K562 (cell line): ENCODE results near the gene CXorf65.

Source experiments
- E2F6 ChIP-seq, 2 experiments: IDR thresholded peaks; 2 replicates each; pipeline ENCODE4 v1.6.1; 2011; ENCODE audit warnings: borderline replicate concordance in 1 of 2, control low read depth in 1 of 2, low read depth in 1 of 2, low read length in 1 of 2, mild to moderate bottlenecking in 1 of 2, mixed read lengths in 1 of 2, moderate library complexity in 1 of 2; ENCODE audit not compliant: insufficient read depth in 1 of 2, insufficient read length in 1 of 2, poor library complexity in 1 of 2, severe bottlenecking in 1 of 2; ENCODE audit errors: extremely low read depth in 1 of 2
- HCFC1 ChIP-seq: IDR thresholded peaks from 2 replicates; pipeline ENCODE4 v1.6.1; 2012; ENCODE audit warnings: low read depth, low read length, improper control_type of control experiment
- MAFK ChIP-seq: IDR thresholded peaks from 2 replicates; pipeline ENCODE4 v1.6.1; 2011; ENCODE audit warnings: low read length, improper control_type of control experiment
- MYNN ChIP-seq, 2 experiments: sonication (generic); formaldehyde crosslinking in 1 of 2; IDR thresholded peaks; 2 replicates each; pipeline versions ENCODE4 v1.5.0 to v1.6.1; 2016 to 2020; ENCODE audit warnings: antibody characterized with exemption in 1 of 2, missing genetic modification reagents in 1 of 2
- POLR2A ChIP-seq: fragments of 450-650 bp; conservative IDR thresholded peaks from 2 replicates; pipeline ENCODE4 v1.6.1; 2016
- REST ChIP-seq, 2 experiments: fragments of 450-650 bp; formaldehyde crosslinking in 1 of 2; IDR thresholded peaks; 2 replicates each; pipeline versions ENCODE4 v1.4.0 to v1.6.1; 2014 to 2020; ENCODE audit warnings: mild to moderate bottlenecking in 2 of 2, borderline replicate concordance in 1 of 2, low read depth in 1 of 2
- SMARCA5 ChIP-seq: fragments of 450-650 bp; IDR thresholded peaks from 2 replicates; pipeline ENCODE4 v1.6.1; 2016
- ZNF174 ChIP-seq: fragments of 250-450 bp; sonication (Bioruptor Pico); IDR thresholded peaks from 2 replicates; pipeline ENCODE4 v1.4.0; 2020; ENCODE audit warnings: mild to moderate bottlenecking

- TF ChIP-seq E2F6 (IDR thresholded peaks at IDR 0.05; ENCODE audit: borderline replicate concordance in 1 of 2, extremely low read depth in 1 of 2, insufficient read depth in 1 of 2, insufficient read length in 1 of 2, low read depth in 1 of 2, low read length in 1 of 2, poor library complexity in 1 of 2, severe bottlenecking in 1 of 2): no peak
- no peak for TF ChIP-seq POLR2A
- no peak for TF ChIP-seq REST (IDR thresholded peaks at IDR 0.05; ENCODE audit: borderline replicate concordance)
- TF ChIP-seq REST (CRISPR knock-in tag; IDR thresholded peaks at IDR 0.05; ENCODE audit: low read depth): no peak
- TF ChIP-seq ZNF174 (CRISPR knock-in tag): no peak
- TF ChIP-seq SMARCA5: no peak
- no peak for TF ChIP-seq MYNN (IDR thresholded peaks at IDR 0.05)
- no peak for TF ChIP-seq MYNN (CRISPR knock-in tag; IDR thresholded peaks at IDR 0.05)
- no peak for TF ChIP-seq MAFK
- TF ChIP-seq HCFC1: no peak
Observed at GRCh38 chrX:71102292-71102691, 4.2 kb downstream of the CXorf65 start.
